AG04450 (cell line): ENCODE data around the gene PSMF1. TPM values are rescaled to one million over a fixed set of nuclear protein-coding genes. Genes with fewer than 3 reads are reported as not detected.

Source experiments
- CTCF ChIA-PET: fragments of 300-600, 350-600 bp; formaldehyde crosslinking; extraction: SDS; loops from one replicate; lab custom pipeline; 2022; ENCODE audit warnings: antibody characterized with exemption, inconsistent platforms; lab: Charles Lee
- POLR2A ChIA-PET: fragments of 350-600 bp; formaldehyde crosslinking; extraction: SDS; loops from one replicate; lab custom pipeline; 2021; ENCODE audit warnings: antibody characterized with exemption, inconsistent platforms; lab: Yijun Ruan, JAX
- DNase-seq: peaks from one replicate; pipeline ENCODE4 v3.0.0-alpha.2; 2011; ENCODE audit warnings: low read depth, low spot score
- H3K27ac ChIP-seq: one replicate; pipeline ENCODE4 v1.5.1; 2012; ENCODE audit warnings: low read depth, low read length, control low read depth
- H3K27me3 ChIP-seq: one replicate; pipeline ENCODE4 v1.6.0; 2012; ENCODE audit warnings: low read length; ENCODE audit not compliant: control insufficient read depth, insufficient read depth
- H3K4me3 ChIP-seq: 2 replicates; pipeline ENCODE4 v1.5.1; 2011; ENCODE audit warnings: mild to moderate bottlenecking, low read depth, low read length, control low read depth
- H3K9me3 ChIP-seq: 2 replicates; pipeline ENCODE4 v1.5.1; 2012; ENCODE audit warnings: low read length; ENCODE audit not compliant: control insufficient read depth, insufficient read depth
- polyA plus RNA-seq: library from polyadenylated mRNA; depleted of rRNA; stranded (reverse); fragments of >200 nt; gene quantifications from 2 replicates; pipeline ENCODE4 v1.2.3, GENCODE V29; 2011
- TF ChIP-seq, protein P1 (sequence below): IDR thresholded peaks from 2 replicates; pipeline ENCODE4 v1.5.1; 2011; ENCODE audit warnings: low read depth, low read length, control low read depth, inconsistent platforms

The PSMF1 gene
- polyA plus RNA-seq, 1 experiment = 116 TPM

DNA sequence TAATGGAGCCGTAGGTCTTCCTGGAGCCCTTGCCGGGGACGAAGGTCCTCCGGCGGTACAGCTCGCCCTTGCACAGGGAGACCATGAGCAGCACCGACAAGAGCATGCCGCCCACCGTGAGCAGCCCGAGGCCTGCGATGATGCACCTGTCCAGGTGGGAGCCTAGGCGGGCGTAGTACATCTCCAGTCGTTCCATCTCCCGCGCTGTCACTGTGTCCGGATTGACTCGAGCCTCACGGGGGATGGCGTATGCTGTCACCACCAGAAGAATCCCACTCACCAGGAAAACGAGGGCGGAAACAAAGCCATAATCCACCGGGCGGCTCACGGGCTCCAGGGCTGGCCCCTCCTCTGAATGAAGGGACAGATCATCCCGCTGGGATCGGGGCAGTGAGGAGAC, 62.5 kb downstream of the PSMF1 start:
- peaks cover 22% of the 10 kb centered on the region for H3K27me3 ChIP-seq
- ChIA-PET POLR2A (no interaction called here), CTCF (interaction anchor here (1.4 kb wide), 1 partner anchor 56 kb away, joined by 3 read pairs; no protein-coding TSS in a partner anchor)
- H3K27ac ChIP-seq = no peak overlapping the region
- no peaks in the 10 kb centered on the region for H3K9me3 ChIP-seq
- TF ChIP-seq, protein P1, sequence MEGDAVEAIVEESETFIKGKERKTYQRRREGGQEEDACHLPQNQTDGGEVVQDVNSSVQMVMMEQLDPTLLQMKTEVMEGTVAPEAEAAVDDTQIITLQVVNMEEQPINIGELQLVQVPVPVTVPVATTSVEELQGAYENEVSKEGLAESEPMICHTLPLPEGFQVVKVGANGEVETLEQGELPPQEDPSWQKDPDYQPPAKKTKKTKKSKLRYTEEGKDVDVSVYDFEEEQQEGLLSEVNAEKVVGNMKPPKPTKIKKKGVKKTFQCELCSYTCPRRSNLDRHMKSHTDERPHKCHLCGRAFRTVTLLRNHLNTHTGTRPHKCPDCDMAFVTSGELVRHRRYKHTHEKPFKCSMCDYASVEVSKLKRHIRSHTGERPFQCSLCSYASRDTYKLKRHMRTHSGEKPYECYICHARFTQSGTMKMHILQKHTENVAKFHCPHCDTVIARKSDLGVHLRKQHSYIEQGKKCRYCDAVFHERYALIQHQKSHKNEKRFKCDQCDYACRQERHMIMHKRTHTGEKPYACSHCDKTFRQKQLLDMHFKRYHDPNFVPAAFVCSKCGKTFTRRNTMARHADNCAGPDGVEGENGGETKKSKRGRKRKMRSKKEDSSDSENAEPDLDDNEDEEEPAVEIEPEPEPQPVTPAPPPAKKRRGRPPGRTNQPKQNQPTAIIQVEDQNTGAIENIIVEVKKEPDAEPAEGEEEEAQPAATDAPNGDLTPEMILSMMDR = no peak
- H3K4me3 ChIP-seq = no peak overlapping the region
- no peak for DNase-seq

DNA sequence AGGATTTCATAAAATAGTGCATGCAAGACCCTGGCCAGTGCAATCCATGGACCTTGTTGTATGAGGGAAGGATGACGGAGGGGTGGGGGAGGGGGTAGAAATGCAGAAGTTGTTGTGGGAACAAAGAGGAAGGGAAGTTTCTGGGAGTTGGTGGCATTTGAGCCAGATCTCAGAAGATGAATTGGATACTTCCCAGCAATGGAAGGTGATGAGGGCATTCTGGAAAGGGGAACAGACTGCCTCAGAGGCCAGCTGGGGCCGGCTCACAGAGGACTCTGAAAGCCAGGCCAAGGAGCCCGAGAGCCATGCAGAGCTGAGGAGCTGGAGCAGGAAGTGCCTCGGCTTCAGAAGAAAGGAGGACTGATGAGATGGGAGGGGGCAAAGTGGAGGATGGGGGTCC, 63.7 kb downstream of the PSMF1 start:
- H3K27me3 ChIP-seq = peaks cover 29% of the 10 kb centered on the region
- ChIA-PET CTCF (interaction anchor here (0.5 kb wide), 1 partner anchor 228 kb away, joined by 3 read pairs; no protein-coding TSS in a partner anchor), POLR2A (no interaction called here)
- no peak overlapping the region for H3K27ac ChIP-seq
- TF ChIP-seq, protein P1 = no peak
- no peak for DNase-seq
- no peaks in the 10 kb centered on the region for H3K9me3 ChIP-seq
- H3K4me3 ChIP-seq = no peak overlapping the region

DNA sequence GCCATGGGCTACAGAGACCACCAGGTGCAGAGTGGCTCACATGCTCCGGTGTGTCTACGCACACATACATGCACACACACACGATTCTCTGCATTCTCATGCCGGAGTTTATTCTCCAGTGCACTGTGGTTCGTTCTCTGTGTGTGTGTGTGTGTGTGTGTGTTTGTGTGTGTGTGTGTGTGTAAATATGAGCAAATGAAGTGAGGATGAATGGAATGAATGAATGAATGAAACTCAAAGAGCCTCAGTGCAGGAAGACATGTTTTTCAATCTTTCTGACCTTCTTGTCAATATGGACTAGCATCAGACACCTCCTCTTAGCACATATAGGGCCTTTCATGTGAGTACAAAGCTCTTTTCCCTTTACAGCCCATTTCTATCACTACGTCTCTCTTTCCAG, 64.8 kb downstream of the PSMF1 start:
- CTCF ChIA-PET = no interaction called here
- Histone ChIP-seq H3K27ac (no peak overlapping the region), H3K4me3 (no peak overlapping the region), H3K27me3 (peaks cover 36% of the 10 kb centered on the region), H3K9me3 (no peaks in the 10 kb centered on the region)
- TF ChIP-seq, protein P1 = no peak
- DNase-seq = no peak
- POLR2A ChIA-PET = no interaction called here

DNA sequence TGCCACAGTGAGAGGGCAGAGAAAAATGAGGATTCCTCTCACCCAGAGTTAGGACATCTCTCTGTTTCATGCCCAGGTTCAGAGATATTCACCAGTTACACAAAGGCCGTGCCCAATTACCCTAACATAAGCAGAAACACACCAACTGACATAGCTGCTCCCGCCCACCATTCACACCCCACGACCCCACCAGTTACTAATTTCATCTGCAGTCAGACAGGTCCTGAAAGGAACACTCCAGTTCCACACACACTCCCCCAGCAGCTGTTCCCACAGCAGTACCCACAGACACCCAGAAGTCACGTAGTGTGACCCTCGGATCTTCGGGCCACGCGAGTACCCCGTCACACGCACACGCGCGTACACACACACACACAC, 65.8 kb downstream of the PSMF1 start:
- no peak overlapping the region for H3K27ac ChIP-seq
- no peaks in the 10 kb centered on the region for H3K9me3 ChIP-seq
- ChIA-PET CTCF (no interaction called here), POLR2A (no interaction called here)
- no peak overlapping the region for H3K4me3 ChIP-seq
- H3K27me3 ChIP-seq = peaks cover 36% of the 10 kb centered on the region
- no peak for DNase-seq
- TF ChIP-seq, protein P1 = no peak

DNA sequence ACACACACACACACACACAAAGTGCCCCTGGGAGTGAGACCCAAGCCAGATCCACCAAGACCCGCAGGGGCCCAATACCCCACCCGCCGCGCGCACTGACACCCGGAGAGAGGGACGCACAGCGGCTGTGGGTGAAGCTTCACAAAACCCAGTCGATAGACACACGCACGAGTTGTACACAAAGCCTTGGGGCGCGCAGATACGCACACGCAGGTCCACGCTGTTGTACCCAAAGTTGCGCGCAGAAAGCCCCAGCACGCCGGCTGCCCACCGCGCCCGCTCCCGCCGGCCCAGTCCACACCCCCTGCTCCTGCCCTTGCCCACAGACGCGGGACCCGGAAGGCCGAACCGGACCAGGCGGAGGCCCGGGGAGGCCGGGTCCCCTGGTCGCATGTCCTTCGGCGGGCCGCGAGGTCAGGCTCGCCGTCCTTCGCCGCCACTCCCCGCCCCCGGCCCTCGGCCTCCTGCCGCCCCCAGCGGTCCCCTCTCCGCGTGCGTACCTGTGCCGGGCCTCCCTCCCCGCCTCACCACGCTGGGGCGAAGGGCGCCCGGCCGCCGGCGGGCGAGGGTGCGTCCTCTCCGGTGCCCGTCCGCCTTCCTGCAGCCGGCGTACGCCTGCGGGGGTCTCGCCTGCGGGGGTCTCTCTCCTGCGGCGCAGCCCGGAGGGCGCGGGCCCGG, 66.4 kb downstream of the PSMF1 start, which contains the start of gene TMEM74B:
TSS of gene TMEM74B (minus strand) at position 344 of the 678 bp plus-strand sequence. CDS start 1,180 bp downstream, outside the sequence.
- TF ChIP-seq, protein P1 = no peak
- no peak within 1 kb of the TSS for H3K27ac ChIP-seq
- ChIA-PET CTCF (interaction anchor here (0.7 to 1.5 kb wide), 4 partner anchors 11 to 943 kb away, joined by 3 to 12 read pairs (median 4); no protein-coding TSS in a partner anchor), POLR2A (no interaction called here)
- no peak for DNase-seq
- H3K9me3 ChIP-seq = no peaks in the 10 kb centered on the region
- peaks cover 36% of the 10 kb centered on the region for H3K27me3 ChIP-seq
- peak within 1 kb of the TSS; percentile 37 for H3K4me3 ChIP-seq
